RPMI8226 (cell line): ENCODE measurements around the gene C3orf33.
"Not testable (repeated sequence)": the region's sequence is repeated elsewhere in the genome, so short reads cannot be mapped to it uniquely, and the experiment has no call there.

Experiments used
- DNase-seq: peaks from one replicate; pipeline ENCODE4 v3.0.0-alpha.2; 2015

The C3orf33 gene, protein sequence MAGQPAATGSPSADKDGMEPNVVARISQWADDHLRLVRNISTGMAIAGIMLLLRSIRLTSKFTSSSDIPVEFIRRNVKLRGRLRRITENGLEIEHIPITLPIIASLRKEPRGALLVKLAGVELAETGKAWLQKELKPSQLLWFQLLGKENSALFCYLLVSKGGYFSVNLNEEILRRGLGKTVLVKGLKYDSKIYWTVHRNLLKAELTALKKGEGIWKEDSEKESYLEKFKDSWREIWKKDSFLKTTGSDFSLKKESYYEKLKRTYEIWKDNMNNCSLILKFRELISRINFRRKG

GRCh38 chr3:155805802-155806618, at the start of gene C3orf33:
C3orf33 (minus strand) TSS chr3:155806278; CDS start chr3:155806252, 26 bp downstream.
- peak; percentile 87 for DNase-seq

GRCh38 chr3:155854141-155854940, 48.3 kb upstream of the C3orf33 start, which contains the start of gene SLC33A1:
SLC33A1 (minus strand) TSS chr3:155854427; CDS start chr3:155853997, 430 bp downstream.
- DNase-seq, result peak; percentile 100

DNA sequence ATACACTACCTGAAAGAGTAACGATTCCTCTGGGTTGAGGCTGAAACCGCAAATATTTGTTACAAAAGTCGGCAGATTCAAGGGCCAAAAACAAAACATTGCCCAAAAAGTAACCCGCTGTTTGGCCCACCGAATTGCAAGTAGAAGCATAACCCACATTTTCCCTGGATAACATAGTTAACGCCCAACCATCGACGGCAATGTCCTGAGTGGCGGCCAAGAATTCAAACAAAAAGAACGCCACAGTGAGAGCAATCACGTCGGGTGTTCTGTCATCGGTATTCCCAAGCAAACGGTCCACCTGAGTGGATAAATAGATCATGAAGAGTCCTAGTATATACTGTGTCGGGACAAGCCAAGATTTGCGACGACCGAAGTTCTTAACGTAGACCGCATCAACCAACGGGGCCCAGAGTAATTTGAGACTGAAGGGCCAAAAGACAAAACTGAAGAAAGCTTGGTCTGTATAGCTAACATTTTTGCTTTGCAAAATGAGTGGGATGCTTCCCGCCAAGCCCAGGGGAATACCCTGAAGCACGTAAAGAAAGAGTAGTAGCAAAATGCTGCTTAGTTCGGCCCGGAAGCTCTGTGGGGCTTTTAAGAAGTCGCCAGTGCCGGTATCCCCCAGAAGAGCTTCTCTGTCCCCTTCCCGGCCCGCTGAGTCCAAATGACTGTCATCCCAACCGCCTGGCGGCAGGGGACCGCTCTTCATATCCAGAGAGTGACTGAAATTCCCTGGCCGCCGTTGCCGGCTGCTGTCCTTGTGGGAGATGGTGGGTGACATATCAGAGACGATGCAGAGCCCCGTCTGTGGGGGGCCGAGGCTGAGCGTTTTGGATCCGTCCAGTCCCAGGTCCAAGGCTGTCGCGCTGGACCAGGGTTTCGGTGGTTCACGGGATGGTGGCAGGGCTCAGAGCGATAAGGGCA, 47.4 kb upstream of the C3orf33 start:
- peak; percentile 48 for DNase-seq

DNA sequence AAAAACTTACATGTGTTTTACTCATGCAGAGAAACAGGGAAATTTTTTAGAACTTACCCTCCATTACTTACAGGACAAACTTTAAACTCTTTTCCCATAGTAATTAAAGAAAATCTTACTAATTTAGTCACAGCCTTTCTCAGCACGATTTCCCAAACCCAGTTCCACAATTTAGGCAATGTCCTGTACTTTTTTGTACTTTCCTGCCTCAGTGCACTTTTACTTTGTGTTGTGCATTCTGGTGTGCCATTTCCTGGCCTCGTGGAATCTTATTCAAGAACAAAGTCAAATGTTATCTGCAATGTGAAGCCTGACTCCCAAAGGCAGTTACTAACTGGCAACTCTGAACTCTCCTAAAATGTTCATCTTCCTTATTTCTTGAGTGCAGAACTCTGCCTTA, 46.3 kb upstream of the C3orf33 start:
- DNase-seq, result no peak

DNA sequence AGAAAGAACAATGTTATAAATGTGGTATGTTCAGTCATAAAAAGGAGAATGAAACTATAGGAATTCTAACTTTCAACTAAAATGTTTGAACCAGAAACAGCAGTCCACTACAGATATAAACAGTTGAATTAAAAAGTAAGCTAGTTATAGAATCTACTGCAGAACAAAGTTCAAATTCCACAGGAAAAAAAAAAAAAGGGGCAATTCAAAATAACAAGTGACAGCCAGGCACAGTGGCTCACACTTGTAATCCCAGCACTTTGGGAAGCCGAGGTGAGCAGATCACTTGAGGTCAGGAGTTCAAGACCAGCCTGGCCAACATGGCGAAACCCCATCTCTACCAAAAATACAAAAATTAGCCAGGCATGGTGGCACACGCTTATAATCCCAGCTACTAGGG, 43.3 kb upstream of the C3orf33 start:
- not testable (repeated sequence) for DNase-seq

DNA sequence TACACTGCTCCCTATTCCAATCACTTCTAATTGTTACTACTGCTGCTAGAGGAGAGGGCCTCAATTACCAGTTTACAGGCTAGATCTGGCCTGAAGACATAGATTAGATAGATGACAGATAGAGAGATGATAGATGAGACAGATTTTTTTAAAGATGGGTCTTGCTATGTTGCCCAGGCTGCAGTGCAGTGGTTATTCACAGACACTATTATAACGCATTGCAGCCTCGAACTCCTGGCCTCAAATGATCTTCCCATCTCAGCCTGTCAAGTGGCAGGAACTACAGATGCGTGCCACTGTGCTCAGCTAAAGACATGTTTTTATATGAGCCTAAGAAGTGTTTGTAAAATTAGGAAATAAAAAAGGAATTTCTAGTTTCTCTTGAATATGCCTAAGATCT, 41.9 kb upstream of the C3orf33 start:
- DNase-seq, result no peak

DNA sequence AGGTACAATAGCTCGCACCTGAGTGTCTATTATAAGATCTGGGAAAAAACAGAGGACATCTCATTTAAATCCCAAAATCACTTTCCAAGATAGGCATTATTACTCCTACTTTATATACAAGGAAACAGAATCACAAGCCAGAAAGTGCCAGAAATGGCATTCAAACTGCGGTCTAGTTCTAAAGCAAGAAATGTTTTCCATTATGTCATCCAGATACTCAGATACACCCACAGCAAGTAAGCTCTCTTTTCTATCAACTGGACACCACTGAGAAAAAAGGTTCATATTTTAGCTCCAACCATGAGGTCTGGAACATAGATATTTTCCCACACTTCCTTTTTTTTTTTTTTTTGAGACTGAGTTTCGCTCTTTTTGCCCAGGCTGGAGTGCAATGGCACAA, 40.0 kb upstream of the C3orf33 start:
- no peak for DNase-seq

- no peak for DNase-seq
Measured at GRCh38 chr3:155843569-155843968, 37.5 kb upstream of the C3orf33 start.

DNA sequence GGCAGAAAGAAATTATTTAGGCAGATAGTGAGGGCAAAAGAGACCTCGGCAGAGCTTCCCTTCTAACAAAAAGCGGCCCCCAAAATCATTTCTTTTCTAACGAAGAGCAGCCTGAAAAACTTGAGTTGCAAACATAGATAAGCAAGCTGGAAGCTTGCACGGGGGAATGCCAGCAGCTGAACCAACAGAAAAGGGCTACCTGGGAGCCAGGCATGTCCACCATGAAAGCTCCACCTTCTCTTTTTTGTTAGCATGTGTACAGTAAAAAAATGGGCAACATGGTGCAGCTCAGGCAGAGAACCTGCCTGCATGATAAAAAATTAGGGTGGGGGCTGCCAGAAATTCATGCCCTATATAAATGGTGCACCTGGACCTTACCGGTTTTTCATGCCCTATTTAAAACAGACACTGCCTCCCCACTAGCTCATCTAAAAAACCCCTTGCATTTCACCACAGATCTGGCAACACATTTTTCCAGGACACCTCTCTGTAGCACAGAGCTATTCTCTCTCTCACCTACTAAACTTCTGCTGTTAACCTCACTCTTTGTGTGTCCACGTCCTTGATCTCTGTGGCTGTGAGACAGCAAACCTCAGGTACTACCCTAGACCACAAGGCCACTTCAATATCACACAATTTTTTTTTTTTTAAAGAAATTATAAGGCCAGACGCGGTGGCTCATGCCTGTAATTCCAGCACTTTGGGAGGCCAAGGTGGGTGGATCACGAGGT, 29.4 kb upstream of the C3orf33 start:
- DNase-seq, result no peak

DNA sequence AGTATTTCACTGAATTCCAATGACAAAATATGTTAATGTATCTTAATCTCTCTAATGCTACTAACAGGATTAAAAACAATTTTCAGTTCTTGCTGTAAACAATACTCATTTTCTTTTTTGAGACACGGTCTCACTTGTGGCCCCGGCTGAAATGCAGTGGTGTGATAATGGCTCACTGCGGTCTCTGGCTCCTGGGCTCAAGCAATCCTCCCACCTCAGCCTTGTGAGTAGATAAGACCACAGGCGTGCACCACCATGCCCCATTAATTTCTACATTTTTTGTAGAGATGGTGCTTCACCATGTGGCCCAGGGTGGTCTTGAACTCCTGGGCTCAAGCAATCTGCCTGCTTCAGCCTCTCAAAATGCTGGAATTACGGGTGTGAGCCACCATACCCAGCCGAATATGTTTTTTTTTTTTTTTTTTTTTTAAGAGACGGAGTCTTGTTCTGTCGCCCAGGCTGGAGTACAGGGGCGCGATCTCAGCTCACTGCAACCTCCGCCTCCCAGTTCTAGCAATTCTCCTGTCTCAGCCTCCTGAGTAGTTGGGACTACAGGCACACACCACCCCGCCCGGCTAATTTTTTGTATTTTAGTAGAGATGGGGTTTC, 22.5 kb upstream of the C3orf33 start:
- not testable (repeated sequence) for DNase-seq

- DNase-seq, result no peak
Measured at GRCh38 chr3:155815030-155815545, 9.0 kb upstream of the C3orf33 start.

DNA sequence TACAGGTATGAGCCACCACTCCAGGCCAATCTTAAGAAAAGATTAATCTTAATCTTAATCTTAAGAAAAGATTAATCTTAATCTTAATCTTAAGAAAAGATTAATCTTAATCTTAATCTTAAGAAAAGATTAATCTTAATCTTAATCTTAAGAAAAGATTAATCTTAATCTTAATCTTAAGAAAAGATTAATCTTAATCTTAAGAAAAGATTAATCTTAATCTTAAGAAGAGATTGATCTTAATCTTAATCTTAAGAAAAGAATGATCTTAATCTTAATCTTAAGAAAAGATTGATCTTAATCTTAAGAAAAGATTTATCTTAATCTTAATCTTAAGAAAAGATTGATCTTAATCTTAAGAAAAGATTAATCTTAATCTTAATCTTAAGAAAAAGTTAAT, 7.1 kb upstream of the C3orf33 start:
- not testable (repeated sequence) for DNase-seq

DNA sequence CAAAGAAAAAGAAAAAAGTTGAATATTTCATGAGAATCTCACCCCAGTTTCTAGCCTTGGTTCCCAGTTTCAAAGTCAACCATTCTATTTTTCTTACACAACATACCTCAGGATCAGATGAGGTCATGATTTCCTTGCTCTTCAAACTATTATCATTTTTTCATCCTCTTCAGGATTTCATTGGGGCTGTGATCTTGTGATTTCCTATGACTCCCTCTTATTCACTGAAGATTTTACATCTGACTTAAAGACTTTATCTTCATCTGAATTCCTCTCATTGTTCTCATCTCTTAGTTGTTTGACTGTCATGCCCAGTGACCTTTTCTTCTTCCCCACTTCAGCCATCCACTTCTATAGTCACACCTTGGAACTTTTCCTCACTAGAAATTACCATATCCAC, 3.1 kb upstream of the C3orf33 start:
- no peak for DNase-seq

GRCh38 chr3:155807823-155808222, 1.7 kb upstream of the C3orf33 start:
- DNase-seq, result no peak

GRCh38 chr3:155805204-155805801, 775 bp downstream of the C3orf33 start:
- DNase-seq, result no peak

DNA sequence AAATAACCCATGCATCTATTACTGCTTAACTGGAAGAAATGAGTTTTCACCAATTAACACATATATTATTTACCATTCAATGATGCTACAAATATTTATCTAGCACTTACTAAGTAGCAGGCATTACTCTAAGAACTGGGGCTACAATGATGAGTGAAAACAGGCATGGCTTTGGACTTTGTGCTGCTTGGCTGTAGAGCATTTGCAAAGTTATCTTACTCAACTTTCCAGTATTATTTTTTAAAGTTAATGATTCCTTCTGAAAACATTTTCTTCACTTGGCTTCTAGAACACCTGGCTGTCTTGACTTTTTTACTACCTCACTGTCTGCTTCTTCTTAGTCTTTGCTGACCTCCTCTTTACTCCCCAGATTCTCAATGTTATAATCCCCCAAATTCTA, 1.8 kb downstream of the C3orf33 start:
- DNase-seq, result no peak

GRCh38 chr3:155792532-155792931, 13.5 kb downstream of the C3orf33 start:
- no peak for DNase-seq

- peak; percentile 30 for DNase-seq
Measured at GRCh38 chr3:155791190-155791589, 14.9 kb downstream of the C3orf33 start.

- DNase-seq, result no peak
Measured at GRCh38 chr3:155790272-155790925, 15.7 kb downstream of the C3orf33 start.
